NCI-H2081 treated with DMSO at 0.1 percent for 48 hours (cell line): ENCODE measurements around the gene PRKCA.
"Not testable (repeated sequence)": the region's sequence is repeated elsewhere in the genome, so short reads cannot be mapped to it uniquely, and the experiment has no call there.

Experiments used
- DNase-seq: peaks from one replicate; lab custom pipeline; 2025; lab: John Stamatoyannopoulos, UW

PRKCA gene

DNA sequence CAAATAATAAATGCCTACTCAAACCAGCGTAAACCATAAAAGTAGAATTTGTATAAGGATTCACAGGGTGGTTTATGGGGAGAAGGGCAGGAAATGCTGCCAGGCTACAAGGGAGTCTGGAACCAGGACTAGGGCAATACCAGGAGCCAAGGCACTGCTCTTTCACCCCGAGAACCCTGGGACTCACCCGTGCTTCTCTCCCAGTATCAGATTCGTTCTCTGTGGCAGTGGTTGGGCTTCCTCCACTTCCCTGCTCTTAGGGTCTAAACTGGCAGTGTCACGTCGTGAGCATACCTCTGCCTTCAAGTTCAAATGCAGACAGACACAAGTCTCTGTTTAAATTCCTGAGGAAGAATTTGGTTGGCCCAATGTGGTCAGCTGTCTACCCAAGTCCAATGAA is 49.3 kb downstream of the PRKCA start:
- no peak for DNase-seq

DNA sequence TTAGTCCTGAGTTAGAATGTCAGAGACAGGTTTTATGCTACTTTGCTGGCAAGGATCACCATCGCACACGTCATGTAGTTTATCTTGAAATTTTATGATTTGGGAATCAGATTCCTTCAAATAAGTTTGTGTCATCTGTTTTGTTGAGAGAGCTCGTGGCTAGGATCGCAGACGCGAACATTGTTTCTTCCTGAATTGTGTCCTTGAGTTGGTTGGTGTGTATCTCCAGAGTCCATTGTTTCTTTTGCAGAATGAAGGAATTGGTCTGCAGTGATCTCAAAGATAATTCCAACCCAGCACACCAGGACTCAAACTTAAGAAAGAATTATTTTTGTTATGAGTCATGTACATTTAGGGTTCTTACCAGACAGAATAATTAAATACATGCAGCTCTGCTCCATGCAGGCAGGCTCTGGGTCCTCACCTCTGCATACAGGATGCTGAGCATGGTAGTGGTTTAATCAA is 51.6 kb downstream of the PRKCA start:
- DNase-seq = no peak

DNA sequence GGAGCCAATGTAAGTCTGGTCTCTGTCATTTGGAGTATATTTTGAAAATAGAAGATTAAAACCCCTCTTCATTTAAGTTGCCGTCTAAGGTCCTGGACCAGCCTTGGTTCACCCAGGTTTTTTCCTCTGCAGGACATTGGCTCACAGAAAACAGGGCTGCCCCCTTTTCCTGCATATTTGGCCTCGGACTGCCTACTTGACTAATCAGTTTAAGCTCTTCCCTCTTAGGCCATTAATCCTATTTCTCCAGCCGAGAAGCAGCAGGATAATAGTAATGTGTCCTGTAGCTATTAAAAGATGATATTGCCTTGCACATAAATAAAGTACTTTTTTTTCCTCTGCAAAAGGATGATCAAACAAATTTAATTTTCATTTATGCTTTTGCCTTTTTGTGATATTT is 52.1 kb downstream of the PRKCA start:
- no peak for DNase-seq

DNA sequence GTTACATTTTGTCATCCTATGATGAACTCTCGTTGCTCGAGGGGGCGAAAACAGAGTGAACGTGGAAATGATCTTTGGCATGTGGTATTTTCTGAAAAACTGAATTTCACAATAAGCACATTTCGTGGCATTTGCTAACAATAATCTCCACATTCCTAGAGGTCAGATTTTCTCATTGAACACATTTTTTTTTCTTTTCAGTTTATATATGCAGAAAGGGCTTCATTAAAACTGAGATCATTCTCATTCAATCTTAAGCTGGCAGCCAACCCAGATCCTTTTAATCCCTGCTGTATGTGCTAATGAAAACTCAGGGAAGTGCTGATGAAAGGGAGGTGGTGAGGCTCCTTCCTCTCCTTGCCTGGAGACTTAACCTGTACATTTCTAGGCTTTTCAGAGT is 52.6 kb downstream of the PRKCA start:
- no peak for DNase-seq

DNA sequence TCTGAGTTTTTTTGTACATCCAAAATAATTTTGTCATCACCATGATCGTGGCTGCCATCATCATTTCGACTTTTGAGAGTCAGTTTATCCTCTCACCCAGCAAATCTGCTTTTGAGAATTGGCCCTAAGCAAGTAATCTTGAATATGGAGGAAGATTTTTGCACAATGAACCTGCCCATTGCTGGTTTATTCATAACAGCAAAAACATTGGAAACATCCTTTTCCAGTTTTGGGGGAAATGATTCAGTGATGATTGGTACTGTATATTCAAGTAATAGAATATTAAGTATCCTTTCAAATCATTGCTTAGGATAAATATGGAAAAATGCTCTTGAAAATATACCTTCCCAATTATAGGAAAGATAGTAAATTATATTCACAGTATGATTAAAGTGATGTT is 53.1 kb downstream of the PRKCA start:
- DNase-seq = no peak

DNA sequence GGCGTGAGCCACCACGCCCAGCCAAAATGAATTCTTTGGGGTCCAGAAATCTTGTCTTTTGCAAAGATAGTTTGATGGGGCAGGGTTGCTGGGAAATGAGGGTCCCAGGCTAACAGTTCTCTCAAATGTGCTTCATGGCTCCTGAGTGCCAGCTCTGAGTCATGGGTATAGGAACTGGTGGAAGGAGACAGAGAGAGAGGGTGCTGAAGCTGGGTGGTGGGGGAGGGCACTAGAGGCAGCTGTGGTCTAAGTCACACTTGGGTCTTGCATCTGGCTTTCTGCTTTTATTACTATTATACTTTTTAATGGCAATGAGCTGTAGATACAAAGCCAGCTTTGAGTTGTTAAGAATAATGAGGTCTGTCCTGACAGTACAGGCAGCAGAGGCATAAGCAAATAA is 54.6 kb downstream of the PRKCA start:
- no peak for DNase-seq

DNA sequence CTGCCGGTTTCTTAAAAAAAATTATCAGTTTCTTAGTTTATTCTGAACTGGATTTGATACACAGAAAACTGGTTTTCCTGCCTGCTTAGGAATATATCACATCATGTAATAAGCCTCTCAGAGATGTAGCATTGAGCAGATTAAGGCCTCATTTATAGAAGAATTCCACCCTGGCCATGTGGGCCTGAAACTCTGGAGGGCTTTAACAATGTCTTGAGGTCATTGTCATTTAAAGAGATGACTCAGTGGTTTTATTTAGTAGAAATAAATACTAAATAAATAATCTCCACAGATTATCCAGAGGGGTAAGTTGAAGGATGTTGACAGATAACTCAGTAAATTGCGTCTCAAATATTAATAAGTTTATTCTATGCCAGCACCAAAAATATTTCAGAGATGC is 56.9 kb downstream of the PRKCA start:
- no peak for DNase-seq

DNA sequence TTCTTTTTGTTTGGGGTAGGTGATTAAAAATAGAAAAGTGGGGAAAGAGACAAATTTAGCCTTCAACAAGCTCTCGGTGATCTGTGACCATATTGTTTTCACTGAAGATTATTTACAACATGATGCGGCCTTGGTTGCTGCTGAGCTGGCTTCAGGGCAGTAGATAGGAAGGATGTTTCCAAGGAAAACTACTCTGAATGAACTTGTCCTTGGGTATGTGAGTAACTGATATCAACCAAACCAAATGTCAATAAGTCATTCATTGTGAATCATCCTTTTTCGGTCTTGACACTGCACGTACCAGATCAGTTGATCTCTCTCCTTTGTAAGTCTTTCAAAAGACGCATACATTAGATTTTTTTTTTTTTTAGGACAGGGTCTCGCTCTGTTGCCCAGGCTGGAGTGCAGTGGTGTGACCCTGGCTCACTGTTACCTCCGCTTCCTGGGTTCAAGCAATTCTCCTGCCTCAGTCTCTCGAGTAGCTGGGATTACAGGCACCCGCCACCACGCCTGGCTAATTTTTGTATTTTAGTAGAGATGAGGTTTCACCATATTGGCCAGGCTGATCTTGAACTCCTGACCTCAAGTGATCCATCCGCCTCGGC is 58.6 kb downstream of the PRKCA start:
- not testable (repeated sequence) for DNase-seq

DNA sequence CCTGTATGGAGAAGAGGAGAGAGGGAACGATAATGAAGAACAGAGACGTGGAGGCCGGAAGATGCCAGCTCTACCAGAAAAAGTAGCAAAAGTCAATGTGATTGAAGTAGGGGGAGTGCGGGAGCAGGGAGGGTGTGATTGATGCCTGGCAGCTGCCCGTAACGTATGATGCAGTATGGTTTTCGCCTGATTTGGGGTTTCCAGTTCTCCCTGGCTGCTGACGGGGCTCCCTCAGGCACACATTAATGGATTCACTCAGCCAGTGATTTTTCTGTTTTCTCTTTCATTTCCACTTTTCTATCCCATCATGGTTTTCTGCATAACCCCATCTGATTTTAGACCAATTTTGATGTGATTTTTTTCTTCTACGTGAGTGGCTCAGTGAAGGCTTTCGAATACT is 62.1 kb downstream of the PRKCA start:
- DNase-seq = no peak

DNA sequence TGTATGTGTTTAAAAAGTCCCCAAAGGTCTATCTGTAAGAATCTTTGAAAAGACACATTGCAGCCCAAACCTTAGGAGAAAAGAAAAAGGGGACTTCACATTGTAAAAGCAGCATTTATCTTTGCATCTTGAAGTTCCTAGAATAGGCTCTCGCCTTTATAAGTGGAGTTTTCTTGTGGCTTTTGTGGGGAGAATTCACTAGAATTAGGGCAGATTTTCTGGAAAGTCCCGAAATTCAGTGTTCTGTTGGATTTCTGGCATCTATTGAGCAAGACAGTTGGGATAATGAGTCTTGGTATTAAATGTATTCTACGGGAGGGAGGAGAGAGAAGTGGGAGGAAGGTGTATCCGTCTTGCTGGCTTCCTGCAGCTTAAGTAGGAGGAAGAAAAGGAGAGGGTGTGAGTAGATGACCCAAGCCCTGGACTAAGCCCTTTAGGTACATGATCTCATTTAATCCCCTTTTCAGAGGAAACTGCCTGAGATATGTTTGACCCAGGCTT is 62.6 kb downstream of the PRKCA start:
- no peak for DNase-seq

DNA sequence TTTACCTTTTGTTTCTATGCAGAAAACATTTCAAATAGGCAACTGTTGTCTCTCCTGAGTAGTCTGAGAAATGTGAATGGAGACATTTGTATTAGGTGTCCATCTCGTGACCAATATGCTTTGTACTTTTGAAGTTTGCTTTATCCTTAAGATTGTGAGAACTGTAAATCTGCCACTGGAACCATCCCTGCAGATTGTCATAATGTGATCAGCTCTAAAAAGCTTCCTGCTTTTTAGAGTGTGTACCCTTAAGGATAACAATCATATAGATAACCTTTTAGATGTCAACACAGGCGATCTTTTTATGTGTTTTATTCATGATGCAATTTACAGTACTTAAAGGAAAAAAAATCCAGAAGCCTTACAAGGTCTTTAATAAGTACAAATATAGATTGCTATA is 63.5 kb downstream of the PRKCA start:
- no peak for DNase-seq

DNA sequence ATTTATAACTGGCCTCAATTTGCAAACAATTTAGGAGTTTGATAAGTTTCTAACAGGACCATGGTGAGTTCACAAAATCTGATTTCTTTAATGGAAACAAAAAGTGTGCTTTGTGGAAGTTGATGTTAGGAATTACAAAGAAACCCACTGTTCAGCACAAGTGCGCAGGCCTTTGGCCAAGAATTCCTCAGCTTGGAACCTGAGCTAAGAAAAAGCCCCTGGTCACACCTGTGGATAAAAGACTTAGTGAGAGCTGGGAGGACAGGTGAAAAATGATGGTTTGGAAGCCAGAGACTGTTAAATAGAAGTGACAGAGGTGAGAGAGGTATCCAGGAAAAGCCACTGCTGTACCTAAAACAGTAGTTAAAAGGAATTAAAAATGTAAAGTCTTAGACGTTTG is 64.7 kb downstream of the PRKCA start:
- no peak for DNase-seq

DNA sequence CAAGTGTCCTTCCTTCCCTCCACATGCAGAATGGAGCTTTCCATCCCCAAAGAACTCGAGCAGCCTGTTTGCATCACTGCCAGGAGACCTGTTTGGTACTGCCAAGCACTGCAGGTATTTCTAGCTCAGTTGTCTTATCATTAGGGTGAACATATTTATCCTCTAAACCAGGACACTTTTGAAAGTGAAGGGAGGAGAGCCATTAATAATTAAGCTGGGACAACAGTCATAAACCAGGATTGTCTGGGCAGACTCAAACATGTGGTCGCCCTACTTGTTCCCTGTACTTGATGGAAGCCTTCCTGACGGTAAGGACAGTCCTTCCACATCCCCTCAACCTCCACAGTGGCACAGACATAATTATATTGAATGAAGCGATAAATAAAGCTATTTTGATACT is 67.4 kb downstream of the PRKCA start:
- no peak for DNase-seq

DNA sequence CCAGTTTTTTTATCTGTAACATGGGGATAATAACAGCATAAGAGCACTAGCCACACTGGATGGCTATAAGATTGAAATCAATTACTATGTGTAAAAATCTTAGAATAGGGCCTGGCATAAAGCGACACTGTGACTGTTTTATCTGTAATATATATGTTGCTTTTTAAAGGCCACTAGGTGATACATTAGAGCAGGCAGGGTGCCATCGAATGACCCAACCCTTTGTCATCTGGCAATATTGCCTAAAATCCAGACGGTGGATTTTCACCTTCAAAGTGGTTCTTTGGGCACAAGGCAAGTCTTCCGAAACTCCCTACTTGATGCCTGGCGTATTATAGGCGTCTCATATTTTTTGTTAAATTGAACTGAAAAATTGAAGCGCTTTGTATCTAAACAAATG is 69.1 kb downstream of the PRKCA start:
- DNase-seq = no peak

DNA sequence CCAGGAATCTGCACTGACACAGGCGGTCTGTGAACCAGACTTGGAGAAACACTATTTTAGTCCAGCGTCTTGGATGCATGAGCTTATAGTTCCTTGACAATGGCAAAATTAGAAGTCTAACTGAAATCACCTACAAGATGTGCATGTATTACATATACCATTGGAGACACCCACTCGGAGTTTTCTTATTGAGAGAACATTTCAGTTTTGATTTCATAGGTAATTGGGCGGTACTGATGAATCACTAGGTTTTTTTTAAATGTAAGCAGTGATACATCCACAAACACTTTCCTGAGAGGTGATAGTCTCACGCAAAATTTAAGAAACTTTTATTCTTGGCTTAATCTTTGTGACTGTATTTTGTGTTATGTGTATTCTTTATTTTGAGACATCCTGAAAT is 69.8 kb downstream of the PRKCA start:
- DNase-seq = no peak

DNA sequence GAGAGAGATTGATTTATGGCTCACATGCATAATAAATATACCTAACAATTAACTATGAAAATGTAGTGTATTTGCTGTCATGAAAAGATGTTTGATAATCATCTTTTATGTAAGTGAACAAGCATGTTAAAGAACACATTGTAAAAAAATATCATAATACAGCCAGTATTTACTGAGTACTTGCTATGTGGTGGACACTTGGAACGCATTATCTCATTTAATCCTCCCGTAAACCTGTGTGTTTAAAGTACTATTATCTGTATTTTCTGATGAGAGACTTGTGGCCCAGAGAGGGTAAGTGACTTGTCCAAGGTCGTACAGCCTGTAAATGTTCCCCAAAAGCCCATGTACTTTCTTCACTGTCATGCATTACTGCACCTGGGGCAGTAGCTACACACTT is 70.7 kb downstream of the PRKCA start:
- no peak for DNase-seq

DNA sequence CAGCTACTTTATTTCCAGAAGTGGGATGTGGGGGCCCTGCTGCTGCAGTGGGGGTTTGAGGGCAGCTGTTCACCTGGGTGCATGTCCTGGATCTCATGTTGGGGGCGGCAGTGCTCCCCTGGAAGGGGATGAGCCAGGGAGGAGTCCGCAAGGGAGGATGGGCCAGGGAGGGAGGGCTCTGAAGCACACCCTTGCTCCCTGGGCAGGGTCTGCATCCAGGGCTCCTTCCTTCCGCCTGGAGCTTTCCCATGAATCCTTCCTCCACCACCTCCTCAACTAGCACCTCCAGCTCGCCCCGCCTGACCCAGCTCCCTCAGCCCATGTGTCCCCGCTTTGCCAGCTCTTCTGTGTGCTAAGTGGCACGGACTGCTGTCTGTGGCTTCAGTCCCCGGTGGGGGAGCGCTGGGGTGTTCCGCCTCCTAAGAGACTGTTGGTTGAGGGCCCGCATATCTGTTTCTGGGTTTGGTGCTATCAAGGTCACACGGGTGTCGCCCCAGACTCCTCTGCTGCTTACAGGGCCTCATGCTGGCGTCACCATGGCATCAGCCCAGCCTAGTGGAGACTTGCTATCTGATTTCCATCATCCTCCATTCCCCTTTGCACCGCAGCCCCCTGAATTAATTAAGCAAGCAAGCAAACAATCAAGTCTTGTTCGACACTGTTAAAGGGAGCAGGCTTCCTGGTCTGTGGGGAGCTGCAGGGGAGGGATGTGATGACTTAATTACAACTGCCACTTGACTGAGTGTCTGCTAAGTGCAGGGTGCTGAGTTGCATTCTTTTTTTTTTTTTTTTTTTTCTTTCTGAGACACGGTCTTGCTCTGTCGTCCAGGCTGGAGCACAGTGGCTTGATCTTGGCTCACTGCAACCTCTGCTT is 71.8 kb downstream of the PRKCA start:
- peak; percentile 62 for DNase-seq

DNA sequence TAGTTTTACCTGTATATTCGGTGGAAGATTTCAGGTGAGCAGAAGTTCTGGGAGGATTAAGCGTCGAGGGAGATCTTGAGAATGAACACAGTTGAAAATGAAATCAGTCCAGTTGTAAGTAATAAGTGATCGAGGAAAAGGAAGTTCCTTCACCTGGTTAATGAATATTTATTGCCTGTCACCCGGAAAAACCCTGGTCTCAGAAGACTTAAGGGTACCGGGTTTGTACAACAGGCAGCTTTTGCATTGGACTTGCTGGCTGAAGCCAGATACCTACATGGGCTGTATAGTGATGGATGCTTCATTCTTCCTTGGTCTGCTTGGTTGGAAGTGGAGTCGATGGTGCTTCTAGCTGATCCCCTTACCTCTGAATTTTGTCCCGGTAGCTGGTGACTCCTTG is 72.7 kb downstream of the PRKCA start:
- no peak for DNase-seq

DNA sequence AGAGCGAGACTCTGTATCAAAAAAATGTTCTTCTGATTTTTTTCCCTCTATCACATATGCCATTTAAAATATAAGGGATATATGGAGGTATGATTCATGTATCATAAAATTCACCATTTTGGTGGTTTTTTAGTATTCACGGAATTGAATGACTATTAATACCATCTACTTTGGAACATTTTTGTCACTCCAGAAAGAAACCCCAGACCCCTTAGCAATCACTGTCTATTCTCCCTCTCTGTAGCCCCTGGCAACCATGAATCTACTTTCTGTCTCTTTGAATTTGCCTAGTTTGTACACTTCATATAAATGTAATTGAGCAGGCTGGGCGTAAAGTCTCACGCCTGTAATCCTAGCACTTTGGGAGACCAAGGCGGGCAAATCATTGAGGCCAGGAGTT is 75.9 kb downstream of the PRKCA start:
- DNase-seq = no peak

DNA sequence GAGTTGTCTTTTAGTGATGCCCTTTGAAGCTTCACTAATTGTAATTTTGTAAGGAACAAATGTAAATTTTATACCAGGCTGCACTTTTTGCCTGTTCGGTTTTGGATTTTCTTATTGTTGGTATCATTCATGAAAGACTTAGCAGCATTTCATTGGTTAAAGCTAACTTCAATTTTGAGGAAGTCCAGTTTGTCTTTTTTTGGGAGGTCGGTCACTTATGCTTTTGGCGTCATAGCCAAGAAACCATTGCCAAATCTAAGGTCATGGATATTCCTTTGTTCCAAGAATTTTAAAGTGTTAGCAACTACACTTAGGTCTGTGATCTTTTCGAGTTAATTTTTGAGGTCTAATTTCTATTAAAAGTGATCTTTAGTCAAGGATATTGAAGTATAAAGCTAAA is 77.1 kb downstream of the PRKCA start:
- no peak for DNase-seq

DNA sequence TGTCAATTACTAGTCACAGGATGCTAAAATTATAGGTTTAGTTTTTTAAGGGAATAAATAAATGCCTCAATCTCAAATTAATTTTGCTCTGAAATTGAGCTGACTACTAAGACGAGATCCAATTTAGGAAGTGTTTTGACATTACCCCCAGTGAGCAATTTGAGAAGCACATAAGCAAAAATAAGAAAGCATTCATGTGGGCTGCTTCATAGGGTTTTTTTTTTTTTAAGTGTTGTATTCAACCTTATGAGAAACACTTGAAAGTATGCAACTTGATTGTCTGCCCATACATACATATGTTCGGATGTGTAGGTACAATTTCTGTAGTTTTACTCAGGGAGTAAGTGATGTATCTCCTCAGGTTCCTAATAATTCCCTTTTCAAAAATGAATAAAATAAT is 77.6 kb downstream of the PRKCA start:
- DNase-seq = no peak

DNA sequence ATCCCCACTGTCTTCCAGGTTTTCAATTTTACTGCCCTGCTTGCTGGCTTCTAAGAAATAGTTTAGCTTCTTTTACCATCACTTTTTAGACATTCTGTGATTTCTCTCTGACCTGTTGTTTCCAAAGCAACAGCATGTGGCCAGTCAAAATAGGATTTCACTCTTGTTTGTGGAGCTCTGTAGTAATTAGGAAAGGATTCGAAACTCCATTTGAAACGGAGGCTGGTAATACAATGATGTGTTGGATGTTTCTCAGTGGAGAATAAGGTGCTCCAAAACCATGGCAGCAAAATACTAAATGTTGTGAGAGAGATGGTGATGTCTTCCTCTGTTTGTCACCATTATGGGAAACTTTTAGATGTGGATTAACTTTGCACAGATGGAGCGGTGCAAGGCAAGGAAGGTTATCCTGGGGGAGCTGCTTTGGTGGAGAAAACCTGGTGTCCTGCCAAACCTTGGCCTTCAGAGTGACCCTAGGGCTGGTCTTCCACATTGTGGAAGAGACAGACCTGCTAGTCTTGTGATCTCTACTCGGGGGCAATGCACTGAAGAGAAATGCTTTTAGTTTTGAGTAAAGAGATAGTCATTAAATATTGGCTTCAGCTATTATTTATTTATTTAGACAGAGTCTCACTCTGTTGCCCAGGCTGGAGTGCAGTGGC is 79.4 kb downstream of the PRKCA start:
- no peak for DNase-seq

DNA sequence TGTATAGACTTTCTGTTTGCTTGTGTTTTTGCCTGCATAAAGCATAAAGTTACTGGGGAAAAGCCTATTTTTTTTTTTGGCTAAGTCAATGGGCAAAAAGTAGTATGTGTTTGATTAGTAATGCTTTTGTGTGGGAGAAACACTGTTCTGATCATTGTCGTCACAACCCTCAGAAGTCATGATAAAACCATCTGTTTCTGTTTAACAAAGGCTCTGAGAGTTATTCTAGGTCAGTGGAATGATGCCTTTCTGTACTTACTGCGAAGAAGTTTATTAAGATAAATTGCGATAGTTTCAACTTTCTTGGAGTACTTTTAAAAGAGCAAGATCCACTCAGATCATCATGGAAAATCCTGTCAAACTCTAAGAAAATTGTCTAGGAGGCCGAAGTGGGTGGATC is 80.9 kb downstream of the PRKCA start:
- no peak for DNase-seq
